ENCODE data around the gene ARHGEF1.

Gene ARHGEF1, protein sequence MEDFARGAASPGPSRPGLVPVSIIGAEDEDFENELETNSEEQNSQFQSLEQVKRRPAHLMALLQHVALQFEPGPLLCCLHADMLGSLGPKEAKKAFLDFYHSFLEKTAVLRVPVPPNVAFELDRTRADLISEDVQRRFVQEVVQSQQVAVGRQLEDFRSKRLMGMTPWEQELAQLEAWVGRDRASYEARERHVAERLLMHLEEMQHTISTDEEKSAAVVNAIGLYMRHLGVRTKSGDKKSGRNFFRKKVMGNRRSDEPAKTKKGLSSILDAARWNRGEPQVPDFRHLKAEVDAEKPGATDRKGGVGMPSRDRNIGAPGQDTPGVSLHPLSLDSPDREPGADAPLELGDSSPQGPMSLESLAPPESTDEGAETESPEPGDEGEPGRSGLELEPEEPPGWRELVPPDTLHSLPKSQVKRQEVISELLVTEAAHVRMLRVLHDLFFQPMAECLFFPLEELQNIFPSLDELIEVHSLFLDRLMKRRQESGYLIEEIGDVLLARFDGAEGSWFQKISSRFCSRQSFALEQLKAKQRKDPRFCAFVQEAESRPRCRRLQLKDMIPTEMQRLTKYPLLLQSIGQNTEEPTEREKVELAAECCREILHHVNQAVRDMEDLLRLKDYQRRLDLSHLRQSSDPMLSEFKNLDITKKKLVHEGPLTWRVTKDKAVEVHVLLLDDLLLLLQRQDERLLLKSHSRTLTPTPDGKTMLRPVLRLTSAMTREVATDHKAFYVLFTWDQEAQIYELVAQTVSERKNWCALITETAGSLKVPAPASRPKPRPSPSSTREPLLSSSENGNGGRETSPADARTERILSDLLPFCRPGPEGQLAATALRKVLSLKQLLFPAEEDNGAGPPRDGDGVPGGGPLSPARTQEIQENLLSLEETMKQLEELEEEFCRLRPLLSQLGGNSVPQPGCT

DNA sequence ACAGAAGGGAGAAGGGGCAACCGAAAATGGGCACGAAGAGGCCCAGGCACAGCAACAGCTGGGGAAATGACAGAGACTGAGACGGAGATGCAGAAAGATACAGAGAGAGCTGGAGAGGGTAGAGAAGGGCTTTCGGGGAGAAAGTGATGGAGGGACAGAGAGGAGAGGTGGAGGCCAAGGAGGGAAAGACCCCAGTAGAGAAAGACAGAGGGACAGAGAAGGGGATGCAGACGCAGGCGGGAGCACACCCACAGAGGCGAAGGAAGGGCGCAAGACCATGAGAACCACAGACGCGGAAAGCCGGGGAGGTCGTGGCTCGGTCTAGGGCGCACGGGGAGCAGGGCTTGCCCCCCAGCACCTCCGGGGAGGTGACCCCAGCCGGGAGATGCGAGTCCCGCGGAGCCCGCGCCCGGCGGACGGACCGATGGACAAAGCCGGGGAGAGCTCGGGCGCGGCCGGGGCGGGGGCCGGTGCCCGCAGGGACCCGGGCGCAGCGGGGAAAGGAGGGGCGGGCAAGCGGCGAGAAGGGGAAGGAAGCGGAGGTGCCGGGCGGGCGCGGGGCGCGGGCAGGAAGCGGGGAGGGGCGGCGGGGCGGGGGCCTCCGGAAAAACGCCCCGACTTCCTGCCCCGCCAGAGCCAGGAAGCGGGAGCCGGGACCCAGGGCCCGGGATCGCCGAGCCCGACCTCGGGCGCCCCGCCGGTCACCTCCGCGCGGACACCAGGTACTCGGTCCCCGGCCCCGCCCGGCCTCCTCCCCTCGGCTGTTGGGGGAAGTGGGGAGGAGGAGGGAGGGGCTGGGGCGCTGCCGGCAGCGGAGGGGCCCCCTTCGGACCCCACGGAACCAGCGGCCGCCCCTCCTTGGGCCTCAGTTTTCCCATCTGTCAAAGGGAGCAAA is at the start of gene ARHGEF1:
TSS of gene ARHGEF1 (plus strand) at position 617 of the 895 bp plus-strand sequence. CDS start 4,899 bp downstream, outside the sequence.
- DNase-seq: no peak

DNA sequence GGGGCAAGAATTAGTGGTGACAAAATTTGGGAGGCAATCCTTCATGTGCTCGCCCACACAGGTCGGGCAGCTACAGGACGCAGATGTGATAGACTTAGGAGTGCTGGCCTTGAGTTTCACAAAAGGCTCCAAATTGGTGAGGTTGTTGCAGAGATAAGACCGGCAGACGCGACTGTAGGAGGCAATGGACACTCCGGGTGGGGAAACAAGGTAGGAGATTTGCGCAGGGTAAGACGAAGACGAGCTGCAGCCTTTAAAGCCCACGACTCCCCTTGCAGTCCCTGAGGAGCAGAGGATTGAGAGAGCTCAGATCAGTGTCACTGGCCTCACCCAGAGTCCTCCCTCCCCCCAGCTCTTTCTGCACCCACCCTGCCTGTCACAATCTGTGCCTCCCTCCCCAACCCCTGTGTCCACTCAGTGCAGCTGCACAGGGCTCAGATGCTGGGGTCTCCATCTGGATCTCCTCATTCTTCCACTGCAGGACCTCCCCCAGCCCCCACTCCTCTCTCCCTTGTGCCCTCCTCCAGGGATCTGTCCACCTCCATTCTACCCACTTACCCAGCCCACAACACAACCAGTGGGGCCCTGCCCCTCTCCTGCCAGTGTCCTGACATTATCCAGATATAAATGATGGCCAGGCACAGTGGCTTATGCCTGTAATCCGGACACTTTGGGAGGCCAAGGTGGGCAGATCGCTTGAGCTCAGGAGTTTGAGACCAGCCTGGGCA is 44.8 kb upstream of the ARHGEF1 start:
- no peak for DNase-seq

DNA sequence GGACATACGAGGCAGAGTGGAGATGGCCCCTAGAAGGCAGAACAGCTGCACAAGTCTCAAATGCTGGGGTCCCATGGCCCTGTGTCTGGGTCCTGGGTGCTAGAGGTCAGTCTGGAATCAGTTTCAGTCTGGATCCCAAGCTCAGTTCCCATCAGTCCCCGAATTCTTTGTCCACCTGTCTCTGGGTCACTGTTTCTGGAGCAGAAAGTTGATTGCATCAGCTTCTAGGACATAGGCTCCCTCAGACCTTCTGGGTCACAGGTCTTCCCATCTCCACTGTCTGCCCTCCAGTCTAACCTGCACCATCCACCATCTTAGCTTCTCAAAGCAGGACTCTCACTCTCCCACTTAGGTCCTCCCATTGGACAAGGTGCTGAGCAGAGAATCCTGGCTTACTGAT is 43.8 kb upstream of the ARHGEF1 start:
- no peak for DNase-seq

DNA sequence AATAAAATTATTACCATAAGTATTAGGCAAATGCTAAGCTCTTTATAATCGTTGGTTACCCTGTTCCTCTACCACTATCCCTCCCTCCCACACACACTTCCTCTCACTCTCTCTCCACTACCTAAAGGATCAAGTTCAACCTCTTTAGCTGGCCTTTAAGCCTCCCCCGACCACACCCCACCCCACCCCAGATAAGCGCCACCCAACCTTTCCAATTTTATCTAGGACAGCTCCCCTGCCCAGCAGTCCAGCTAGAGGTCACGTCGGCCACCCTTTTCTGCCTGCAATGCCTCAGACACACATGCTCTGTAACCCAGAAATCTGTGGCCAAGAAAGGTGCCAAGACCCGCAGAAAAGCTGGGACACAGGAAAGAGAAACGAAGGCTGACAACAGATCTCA is 39.6 kb upstream of the ARHGEF1 start:
- DNase-seq: no peak

DNA sequence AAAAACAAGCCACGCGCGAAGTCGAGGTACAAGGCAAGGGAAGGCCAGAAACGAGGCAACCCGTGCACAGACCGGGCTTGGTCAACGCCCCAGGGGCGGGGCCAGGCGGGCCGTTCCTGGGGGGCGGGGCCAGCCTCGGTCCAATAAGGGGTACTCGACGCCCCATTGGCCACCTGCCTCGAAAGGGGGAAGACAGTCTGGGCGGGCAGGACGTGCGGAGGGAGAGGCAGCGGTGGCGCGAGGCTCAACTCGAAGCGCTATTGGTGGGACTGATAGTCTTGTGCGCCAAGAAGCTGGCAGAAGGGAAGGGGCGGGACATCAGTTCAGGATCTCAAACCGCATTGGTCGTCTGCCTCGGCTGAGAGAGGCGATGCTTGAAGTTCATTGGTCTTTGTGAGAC is 38.4 kb upstream of the ARHGEF1 start, which contains the start of gene LYPD4:
TSS of gene LYPD4 (minus strand) at position 83 of the 400 bp plus-strand sequence. CDS start 5,398 bp downstream, outside the sequence.
- DNase-seq: no peak

DNA sequence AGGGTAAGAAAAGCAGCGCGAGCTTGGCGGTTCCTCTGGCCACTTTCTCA is 38.2 kb upstream of the ARHGEF1 start, which contains the start of gene DMRTC2:
TSS of gene DMRTC2 (plus strand) at position 42 of the 50 bp plus-strand sequence. CDS start 2,387 bp downstream, outside the sequence.
- no peak for DNase-seq

DNA sequence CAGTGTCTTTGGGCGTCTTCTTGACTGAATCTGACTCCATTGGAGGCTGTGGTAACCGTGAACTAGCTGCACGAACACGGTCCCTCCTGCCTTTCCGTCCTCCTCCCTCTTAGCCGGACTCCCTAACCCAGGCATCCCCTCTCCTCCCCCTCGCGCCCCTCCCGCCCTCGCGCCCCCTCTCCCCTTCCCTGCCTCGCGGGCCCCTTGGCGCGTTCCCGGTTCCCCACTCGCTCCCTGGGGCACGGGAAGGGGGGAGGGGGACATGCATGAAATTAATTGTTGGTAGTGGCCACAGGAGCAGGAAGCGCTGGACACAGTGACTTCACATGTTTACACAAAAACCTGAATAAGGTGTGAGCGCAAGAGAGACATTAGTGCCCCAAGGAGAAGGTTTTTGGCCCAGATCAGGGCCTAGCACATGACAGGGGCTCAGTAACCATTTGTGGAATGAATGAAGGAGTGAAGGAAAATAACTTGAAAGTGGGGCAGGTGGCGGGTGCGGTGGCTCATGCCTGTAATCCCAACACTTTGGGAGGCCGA is 37.9 kb upstream of the ARHGEF1 start:
- no peak for DNase-seq

DNA sequence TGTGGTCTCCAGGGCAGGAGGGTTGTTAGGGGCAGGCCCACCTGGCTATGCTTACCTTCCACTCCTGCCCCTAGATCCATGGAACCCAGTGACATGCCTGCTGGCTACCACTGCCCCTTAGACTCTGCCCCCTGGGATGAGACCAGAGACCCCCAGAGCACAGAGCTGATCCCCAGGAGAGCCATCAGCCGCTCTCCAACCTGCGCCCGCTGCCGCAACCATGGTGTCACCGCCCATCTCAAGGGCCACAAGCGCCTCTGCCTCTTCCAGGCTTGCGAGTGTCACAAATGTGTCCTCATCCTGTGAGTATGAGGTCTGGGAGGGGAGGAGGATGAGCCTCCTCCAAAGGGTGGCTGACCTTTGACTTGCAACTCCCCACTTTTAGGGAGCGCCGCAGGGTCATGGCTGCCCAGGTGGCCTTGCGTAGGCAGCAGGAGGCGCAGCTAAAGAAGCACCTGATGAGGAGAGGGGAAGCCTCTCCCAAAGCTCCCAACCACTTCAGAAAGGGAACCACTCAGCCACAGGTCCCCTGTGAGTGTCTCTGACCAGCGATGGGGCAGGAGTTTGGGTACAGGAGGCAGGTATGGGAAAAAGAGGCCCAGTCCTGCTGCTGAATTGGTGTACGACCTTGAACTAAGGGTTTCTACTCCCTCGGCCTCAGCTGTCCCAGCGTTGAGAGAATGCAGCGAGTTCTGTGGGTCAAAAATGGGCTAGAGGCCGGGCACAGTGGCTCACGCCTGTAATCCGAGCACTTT is 35.5 kb upstream of the ARHGEF1 start:
- DNase-seq: no peak

DNA sequence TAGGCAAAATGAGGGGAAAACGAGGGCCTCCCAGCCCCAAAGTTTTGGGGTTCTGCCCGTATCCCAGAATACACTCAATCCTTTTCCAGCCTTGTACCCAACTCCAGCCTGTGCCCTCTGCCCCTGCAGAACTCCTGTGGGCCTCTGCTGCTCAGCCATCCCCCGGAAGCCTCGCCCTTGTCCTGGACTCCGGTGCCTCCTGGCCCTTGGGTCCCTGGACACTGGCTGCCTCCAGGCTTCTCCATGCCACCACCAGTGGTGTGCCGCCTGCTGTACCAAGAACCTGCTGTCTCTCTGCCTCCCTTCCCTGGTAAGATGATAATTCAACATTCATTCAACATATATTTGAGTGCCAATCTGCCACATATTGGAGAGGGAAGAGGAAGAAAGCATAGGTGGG is 34.3 kb upstream of the ARHGEF1 start:
- DNase-seq: no peak

DNA sequence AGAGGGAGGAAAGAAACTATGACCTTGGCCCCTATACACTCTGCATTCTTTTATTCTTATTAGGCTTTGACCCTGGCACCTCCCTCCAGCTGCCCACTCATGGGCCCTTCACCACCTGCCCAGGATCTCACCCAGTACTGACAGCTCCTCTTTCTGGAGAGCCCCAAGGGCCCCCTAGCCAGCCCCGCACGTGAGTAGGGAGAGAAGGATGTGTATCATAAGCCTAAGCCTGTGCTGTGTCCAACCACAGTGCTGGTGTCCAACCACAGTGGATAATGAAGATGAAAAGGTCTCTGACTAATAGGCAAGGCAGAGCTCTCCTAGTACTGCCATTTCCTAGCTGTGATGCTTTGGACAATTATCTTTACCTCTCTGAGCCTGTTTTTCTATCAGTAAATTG is 33.9 kb upstream of the ARHGEF1 start:
- DNase-seq: no peak

DNA sequence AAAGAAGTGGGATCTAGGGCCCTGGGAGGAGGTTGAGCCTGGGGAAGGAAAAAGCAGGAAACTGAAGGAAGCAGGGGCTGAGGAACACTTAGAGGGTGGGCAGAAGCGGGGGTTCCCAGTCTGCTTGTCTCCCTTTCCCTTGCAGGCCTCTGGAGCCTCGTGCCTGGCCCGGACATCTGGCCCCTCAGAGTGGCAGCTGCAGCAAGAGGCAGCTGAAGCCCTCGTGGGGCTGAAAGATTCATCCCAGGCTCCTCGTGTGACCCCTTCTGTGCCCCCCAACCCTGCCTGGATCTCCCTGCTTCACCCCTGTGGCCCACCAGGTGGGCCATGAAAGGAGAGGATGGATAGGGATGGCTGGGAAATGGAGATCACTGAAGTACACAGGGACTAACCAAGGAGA is 32.6 kb upstream of the ARHGEF1 start:
- no peak for DNase-seq

DNA sequence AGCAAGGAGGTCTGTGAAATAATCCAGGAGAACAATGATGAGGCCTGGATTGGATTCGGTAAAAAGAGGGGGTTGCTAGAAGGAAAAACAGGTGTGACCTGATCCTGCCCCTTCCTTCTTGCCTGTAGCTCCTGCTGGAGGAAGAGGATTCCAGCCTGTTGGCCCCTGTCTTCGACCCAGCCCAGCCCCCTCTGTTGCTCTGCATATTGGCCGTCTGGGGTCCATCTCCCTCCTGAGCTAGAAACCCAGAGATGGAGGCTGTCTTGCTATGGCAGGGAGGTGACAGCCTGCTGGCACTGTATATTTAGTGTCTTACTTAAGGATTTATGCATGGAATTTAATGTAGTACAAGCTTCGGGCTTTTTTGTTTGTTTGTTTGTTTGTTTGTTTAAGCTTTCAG is 31.5 kb upstream of the ARHGEF1 start:
- DNase-seq: no peak

DNA sequence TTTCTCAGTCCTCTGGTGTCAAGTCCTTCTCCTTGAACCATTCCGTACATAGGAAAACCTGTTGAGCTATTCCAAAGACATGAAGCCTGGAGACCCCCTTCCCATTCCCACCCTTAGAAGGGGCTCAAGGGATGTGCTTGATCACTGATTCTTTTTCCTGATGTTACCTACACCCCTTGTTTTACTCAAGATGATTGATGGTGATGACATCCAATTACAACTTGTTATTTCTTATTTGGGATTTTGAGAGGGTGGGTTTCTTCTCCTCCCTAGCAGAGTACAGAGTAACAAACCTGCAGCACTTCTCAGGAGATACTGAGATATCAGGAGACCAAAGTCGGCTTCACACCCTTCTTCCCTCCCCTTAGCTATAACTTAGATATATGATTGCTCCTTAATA is 29.6 kb upstream of the ARHGEF1 start:
- no peak for DNase-seq

DNA sequence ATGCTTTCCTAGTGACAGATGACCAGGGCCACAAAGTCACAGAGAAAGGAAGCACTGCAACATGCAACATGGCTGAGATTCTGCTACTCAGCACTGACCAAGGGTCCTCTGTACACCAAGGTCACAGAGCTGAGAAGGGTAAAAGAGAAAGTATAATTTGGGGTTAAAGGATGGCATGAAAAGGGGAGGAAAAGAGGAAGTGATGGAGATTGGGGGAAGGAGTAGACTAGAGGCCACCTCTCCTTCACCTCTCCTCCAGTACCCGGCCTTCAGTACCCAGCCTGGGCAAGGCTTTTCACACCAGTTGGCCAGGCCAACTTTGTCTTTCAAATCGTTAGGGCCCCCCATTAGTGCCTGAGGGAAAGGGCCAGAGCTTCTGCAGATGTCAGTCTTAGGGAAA is 29.2 kb upstream of the ARHGEF1 start:
- no peak for DNase-seq

DNA sequence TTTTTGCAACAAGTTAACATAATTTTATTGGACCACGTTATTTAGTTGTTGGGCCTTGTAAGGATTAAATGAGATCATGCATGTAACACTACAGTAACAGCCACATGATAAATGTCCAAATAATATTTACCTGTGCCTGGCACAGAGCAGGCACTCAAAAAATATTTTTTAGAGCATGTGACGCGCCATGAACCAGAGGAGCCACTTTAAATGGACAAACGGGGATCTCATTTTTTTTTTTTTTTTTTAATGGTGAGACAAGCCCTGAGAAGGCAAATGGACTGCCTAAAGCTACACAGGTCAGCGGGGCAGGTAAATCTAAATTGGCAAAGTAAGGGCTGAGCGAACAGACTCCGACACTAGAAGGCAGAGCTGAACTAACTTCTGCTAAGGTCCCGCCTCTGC is 23.8 kb upstream of the ARHGEF1 start:
- DNase-seq: no peak

DNA sequence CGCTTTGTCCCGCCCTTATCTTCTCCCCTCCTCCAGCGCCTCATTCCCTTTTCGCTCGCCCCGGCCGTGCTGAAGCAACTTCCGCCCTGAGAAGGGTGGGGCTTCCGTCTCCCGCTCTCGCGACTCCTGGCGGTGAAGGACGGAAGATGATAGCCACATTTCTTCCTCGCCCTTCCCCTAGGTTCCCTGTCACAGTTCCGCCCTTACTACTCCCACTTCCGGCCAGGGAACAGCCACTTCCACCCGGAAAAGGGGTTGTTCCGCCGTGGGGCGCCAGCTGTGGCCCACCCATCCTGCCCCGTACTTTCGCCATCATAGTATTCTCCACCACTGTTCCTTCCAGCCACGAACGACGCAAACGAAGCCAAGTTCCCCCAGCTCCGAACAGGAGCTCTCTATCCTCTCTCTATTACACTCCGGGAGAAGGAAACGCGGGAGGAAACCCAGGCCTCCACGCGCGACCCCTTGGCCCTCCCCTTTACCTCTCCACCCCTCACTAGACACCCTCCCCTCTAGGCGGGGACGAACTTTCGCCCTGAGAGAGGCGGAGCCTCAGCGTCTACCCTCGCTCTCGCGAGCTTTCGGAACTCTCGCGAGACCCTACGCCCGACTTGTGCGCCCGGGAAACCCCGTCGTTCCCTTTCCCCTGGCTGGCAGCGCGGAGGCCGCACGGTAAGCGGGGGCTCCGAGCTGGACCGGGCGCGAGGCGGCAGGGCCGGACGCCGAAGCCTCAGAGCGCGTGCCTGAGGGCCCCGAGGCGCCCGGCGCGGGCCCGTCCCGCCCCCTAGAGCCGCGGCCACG is 23.2 kb upstream of the ARHGEF1 start, which contains the start of gene RPS19:
TSS of gene RPS19 (plus strand) at position 638 of the 801 bp plus-strand sequence. CDS start 520 bp downstream, outside the sequence.
- peak; percentile 92 for DNase-seq

DNA sequence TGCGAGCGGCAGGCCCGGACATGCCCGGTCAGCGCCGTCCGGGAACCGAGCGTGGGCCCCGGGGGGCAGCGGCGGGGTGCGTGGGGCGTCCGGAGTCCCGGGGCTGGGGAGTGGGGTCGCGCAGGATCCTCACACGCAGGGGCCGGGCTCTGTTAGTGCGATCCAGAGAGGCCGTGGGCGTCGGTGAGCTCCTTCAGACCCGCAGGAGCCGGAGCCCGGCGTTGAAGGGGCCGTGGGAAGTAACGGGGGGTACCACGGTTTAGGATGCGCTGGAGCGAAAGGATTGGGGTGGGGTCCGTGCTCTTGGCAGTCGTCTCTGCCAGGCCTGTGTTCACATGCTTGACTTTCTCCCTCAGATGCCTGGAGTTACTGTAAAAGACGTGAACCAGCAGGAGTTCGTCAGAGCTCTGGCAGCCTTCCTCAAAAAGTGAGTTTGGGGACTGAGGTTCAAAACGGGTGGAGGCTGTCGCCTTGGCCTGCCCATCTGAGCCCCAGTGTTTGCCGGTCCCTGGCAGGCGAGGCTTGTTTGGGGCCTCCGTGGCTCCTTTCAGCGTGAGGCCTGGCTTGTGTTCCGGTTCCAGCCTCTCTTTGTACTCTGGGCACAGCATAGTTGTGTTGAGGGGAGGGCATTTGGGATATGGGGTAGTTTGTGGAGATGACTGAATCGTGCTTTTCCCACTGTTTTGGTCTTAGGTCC is 22.4 kb upstream of the ARHGEF1 start:
- DNase-seq: no peak

DNA sequence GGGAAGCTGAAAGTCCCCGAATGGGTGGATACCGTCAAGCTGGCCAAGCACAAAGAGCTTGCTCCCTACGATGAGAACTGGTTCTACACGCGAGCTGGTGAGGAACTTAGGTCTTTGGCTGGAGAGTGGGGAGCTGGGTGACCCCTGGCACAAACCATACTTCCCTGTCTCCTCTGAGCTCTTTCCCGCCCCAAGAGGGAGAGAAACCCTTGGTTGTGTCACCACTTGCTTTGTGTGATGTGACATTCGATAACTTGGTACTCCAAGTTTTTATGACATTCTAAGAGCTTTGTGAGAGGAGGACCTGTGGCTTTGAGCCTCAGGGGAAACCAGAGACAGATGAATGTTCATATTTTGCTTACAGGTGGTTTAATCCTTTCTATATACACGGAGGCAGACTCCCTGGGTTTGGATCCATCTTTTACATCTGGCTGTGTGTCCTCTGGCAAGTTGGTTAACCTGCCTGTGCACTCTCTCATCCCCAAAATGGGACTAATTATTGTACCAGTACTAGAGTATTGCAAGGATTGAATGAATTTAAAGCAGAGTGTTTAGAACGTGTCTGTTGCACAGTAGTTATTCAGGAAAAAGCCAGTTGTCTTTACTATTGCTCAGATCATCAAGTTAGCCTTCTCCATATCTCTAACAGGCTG is 21.7 kb upstream of the ARHGEF1 start:
- no peak for DNase-seq

DNA sequence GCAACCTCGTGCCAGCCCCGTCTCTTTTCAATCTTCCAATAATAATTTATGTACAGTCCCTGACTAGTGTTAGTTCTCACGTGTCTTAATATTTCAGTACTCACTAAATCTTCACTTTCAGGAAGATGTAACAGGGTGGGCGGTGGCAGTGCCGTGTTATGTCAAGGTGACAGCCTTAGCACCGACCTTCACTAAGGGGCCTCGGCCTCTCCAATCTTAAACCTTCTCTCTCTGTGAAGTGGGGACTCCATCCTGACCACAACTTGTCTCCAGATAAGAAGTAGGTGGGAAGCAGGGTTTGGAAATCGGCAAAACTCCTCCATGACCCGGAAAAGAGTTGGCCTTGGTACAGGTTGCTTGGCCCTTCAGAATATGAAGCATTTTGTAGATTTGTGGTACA is 21.1 kb upstream of the ARHGEF1 start:
- no peak for DNase-seq

Measured in NCI-H2029 treated with DMSO at 0.1 percent for 48 hours (cell line).